ENCODE results near the gene CAPN5.
"Not testable (repeated sequence)": the region's sequence is repeated elsewhere in the genome, so short reads cannot be mapped to it uniquely, and the experiment has no call there.

The CAPN5 gene

GRCh38 chr11:77085652-77086051, 18.9 kb downstream of the CAPN5 start:
- DNase-seq: no peak

GRCh38 chr11:77086521-77087472, 20.0 kb downstream of the CAPN5 start:
- no peak for DNase-seq

- no peak for DNase-seq
These were observed 21.0 kb downstream of the CAPN5 start for GRCh38 chr11:77087723-77088225.

GRCh38 chr11:77088236-77089003, 21.6 kb downstream of the CAPN5 start:
- DNase-seq: no peak

- no peak for DNase-seq
These were observed 22.3 kb downstream of the CAPN5 start for GRCh38 chr11:77089004-77089545.

GRCh38 chr11:77090046-77090372, 23.2 kb downstream of the CAPN5 start:
- DNase-seq: no peak

GRCh38 chr11:77090373-77091111, 23.8 kb downstream of the CAPN5 start:
- no peak for DNase-seq

GRCh38 chr11:77091146-77091940, 24.6 kb downstream of the CAPN5 start:
- DNase-seq: peak; percentile 18

GRCh38 chr11:77092382-77092781, 25.6 kb downstream of the CAPN5 start:
- no peak for DNase-seq

- DNase-seq: no peak
These were observed 26.5 kb downstream of the CAPN5 start for GRCh38 chr11:77093056-77093891.

- no peak for DNase-seq
These were observed 27.4 kb downstream of the CAPN5 start for GRCh38 chr11:77093987-77094840.

GRCh38 chr11:77094841-77095365, 28.1 kb downstream of the CAPN5 start:
- DNase-seq: no peak

- no peak for DNase-seq
These were observed 29.1 kb downstream of the CAPN5 start for GRCh38 chr11:77095551-77096490.

- DNase-seq: no peak
These were observed 29.8 kb downstream of the CAPN5 start for GRCh38 chr11:77096591-77097019.

GRCh38 chr11:77097180-77097579, 30.4 kb downstream of the CAPN5 start:
- not testable (repeated sequence) for DNase-seq

- DNase-seq: no peak
These were observed 33.6 kb downstream of the CAPN5 start for GRCh38 chr11:77100166-77101042.

GRCh38 chr11:77101043-77101537, 34.3 kb downstream of the CAPN5 start:
- no peak for DNase-seq
